ENCODE measurements around the gene B9D1.

B9D1 gene

DNA sequence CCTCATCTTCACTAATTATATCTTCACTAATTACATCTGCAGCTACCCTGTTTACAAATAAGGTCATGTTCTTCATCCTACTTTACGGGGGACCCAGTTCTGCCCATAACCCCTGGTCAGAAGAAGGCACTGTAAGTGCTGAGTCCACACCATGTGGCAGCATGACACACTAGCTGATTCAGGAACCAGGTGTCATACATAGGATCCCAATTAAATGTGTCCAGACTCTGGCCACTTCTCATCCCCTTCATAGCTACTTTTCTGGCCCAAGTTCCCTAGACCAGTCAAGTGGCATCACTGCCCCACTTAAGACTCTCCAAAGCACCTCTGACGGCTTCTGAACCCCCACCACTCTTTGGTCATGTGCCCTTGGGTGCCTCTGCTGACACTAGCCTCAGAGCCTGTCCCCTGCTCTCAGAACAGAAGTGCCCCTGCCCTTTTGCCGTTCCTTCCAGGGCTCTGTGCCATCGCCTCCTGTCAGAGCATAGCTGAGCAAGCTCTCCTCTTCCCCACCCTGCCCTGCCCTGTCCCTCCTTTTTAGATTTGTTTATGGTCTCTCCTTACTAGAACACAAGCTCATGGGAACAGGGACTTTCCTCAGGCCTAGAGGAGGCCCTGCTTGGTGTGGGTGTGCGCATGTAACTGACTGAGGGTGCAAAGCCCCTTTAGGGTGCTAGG lies 61.1 kb downstream of the B9D1 start:
- no peak for DNase-seq

DNA sequence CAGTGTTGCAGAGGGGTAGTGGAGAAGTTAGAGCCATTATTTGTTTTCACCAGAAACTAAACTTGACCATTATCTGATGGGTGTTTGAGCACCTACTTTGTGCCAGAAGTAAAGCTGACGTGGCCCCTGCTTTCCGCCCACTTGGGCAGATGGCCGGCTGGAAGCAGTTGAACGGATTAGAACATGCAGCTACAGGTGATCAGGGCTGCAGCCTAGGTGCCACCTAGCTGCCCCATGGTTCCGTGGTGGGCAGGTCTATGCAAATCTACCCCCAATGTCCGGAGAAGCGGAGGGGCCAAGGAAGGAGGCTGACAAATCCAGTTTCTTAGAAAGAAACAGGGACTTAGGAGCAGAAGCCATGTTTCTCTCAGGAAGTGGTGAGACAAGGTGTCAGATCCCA lies 62.7 kb downstream of the B9D1 start:
- DNase-seq, result no peak

DNA sequence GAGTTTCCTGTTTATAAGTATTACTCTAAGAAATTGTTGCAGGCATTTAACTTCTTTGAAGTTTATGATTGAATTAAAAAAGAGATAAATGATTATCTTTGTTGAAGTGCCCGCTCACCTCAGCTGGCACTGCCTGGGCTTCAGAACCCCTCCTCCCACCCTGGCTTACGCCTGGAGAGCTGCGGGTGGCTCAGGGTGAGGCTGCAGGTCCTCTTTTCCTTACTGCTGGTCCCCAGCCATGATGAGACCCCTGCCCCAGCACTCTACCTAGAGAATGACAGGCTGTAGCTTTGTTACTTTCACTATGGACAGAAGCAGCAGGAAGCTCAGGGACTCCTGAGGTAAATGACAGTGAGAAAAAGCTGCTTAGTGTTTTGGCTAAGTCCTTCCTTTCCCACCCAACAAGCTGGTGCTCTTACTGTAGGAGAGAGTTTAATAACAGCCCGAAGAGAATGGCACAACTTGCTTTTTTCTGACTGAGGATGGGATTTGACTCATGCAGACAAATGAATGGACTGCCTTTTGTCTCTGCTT lies 63.2 kb downstream of the B9D1 start:
- DNase-seq, result no peak

DNA sequence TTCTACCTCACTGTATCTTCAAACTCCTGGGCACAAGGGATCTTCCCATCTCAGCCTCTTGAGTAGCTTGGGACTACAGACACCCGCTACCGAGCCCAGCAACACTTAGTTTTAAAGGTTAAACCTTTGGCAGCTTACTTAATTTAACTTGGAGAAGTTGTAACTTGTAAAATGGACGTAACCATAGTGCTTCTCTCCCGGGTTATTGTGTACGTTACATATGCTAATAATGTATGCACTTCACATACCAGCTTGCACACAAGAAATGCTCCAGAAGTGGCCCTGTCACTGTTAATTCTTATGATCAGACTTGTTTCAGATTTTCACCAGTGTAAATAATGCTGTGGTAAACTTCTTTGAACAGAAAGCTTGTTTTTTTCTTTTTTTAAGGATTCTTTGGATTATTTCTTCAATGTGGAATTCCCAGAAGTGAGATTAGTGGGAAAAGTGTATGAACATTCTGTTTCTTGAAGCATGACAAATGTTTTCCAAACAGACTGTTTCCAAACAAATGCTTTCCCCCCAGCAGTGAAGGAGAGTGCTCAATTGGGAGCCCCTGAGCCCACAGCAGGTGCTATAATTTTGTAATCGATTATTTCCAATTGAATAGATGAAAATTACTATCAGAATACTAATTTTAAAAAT lies 63.8 kb downstream of the B9D1 start:
- DNase-seq, result no peak

DNA sequence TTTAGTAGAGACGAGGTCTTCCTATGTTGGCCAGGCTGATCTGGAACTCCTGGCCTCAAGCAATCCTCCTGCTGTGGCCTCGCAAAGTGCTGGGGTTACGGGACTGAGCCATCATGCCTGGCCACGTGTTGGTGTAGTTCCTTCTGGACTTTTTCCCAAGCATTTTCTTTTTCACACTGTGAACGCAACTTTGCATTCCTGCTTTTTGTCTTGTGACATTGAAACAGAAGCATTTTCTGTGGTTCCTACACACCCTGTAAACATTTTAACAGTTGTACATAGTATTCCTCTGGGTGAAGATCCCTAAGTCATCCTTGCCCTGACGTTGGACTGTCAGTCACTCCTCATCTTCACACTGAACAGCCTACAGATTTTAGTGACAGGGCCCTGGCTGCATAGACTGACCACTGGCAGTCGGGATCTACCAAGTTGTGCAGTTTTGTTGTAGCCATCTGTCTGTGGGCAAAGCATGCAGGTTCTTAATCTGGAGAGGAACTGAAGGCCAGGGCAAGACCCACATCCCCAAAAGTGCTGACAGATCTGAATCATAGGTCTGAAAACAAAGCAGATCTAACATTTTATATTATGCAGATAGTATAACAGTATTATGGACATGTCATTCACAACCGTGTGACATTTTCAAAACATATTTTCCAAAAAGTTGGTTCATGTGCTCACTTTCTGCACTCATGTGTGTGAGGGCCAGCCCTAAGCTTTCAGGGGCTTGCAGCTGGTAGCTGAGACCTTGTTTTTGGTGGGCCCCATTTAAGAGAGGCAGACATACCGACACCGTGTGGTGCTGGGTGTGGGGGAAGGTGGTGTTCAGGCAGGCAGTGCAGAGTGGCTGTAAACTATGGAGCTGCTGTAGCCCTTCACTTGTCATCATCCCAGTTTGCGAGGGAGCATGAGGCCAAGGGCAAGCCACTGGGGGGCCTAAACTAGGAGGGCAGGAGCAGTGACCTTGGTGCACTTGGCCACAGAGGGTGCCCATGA lies 65.4 kb downstream of the B9D1 start:
- DNase-seq, result no peak

DNA sequence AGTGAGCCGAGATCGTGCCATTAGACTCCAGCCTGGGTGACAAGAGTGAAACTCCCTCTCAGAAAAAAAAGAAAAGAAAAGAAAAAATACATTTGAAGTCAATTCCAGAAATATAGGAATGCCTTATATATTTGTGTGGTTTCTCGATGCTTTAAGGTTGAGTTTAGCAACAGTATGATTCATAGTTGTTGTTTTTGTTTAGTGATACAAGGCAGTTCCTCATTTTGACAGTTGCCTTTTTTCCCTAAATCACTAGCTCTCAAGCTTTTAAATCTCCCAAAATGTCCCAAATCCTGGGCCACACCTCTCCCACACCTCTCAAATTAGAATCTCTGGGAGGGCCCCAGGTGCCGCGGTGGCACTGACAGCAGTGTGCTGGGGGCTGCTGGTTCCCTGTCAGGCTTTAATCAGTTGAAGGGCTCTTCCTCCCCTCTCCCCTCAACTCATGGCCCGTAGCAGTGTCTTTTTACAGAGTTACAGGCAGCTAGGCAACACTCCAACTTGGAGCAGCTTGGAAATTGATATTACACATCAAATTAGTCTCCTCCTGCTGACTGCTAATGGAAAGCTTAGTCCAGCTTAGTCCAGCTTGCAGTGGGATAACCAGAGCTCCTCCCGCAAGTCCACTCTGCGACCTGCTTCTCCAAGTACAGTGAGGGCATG lies 66.9 kb downstream of the B9D1 start:
- DNase-seq, result no peak

DNA sequence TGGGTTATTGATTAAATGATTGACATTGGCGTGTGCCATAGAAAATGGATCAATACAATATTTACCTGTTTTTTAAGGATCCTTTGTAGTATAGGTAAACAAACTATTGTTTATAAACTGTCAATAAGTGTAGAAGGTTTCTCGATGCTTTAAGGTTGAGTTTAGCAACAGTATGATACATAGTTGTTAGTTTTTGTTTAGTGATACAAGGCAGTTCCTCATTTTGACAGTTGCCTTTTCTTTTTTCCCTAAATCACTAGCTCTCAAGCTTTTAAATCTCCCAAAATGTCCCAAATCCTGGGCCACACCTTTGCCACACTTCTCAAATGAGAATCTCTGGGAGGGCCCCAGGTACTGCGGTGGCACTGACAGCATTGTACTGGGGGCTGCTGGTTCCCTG lies 68.1 kb downstream of the B9D1 start:
- no peak for DNase-seq

All from stimulated activated CD4-positive, alpha-beta T cell treated with anti-CD3 and anti-CD28 coated beads, Interleukin-2, amount 100 ng/mL, for 48 hours (primary cell).